GM06990 (cell line): ENCODE data around the gene CAPNS2.

Experiments used
- DNase-seq: peaks from one replicate; pipeline ENCODE4 v3.0.0-alpha.2; 2011; ENCODE audit not compliant: insufficient read length; ENCODE audit errors: extremely low read depth
- H3K27me3 ChIP-seq: replicated peaks from 2 replicates; pipeline ENCODE4 v1.6.0; 2011; ENCODE audit warnings: low read length; ENCODE audit not compliant: control insufficient read depth, insufficient read depth
- H3K36me3 ChIP-seq: 2 replicates; pipeline ENCODE4 v1.5.1; 2011; ENCODE audit warnings: low read length; ENCODE audit not compliant: control insufficient read depth, insufficient read depth
- H3K4me3 ChIP-seq: replicated peaks from 2 replicates; pipeline ENCODE4 v1.5.1; 2011; ENCODE audit warnings: low read depth, mild to moderate bottlenecking, control low read depth, low read length
- CTCF ChIP-seq: IDR thresholded peaks from 2 replicates; pipeline ENCODE4 v1.5.1; 2011; ENCODE audit warnings: low read length, control low read depth, mild to moderate bottlenecking, inconsistent platforms; ENCODE audit not compliant: insufficient read depth, poor library complexity, severe bottlenecking

Gene CAPNS2

DNA sequence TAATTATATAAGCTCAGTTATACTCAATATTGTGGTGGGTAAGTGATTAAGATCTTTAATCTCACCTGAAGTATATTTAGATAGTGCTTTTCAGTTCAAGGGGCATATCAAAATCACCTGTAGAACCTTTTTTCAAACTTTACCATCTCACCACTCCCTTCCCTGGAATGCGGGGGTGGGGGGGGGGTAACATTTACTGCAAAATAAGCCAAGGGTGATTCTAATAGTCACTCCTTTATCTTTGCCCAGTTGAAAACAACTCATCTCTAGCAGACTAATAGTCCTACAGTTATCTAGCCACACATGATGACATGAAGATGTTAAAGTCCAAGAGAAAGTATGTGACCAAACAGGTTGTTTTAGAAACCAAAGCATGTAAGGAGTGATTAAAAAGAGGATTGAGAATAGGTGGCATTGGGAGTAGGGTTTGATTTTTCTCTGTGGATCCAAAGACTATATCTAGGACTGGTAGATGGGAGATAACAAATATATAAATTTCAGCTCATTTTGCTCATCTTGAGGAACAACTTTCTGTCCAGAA lies 36.1 kb upstream of the CAPNS2 start:
- no peaks in the 10 kb centered on the region for H3K27me3 ChIP-seq
- no peak for DNase-seq
- no peak for TF ChIP-seq CTCF
- H3K4me3 ChIP-seq = no peak overlapping the region
- H3K36me3 ChIP-seq = no peaks in the 10 kb centered on the region

DNA sequence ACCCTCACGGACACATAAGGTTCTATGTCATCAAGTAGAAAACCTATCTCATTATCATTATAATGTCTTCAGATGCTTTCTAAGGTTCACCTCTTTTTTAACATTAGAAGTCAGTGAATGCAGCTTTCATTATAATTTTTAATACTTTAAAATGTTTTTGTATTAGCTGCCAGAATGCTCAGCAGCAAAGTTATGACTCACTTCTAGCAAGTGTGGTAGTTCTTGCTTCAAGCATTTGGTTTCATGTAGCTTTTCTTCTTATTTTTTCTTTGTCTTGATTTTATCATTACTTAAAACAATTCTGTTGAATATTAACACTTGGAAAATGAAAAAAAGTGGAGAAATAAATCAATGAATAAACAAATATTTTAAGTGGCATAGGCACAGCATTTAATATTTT lies 34.3 kb upstream of the CAPNS2 start:
- H3K4me3 ChIP-seq = no peak overlapping the region
- no peaks in the 10 kb centered on the region for H3K36me3 ChIP-seq
- no peak for DNase-seq
- no peak for TF ChIP-seq CTCF
- H3K27me3 ChIP-seq = no peaks in the 10 kb centered on the region

GRCh38 chr16:55534756-55535155 lies 31.7 kb upstream of the CAPNS2 start:
- Histone ChIP-seq H3K4me3 (no peak overlapping the region), H3K27me3 (no peaks in the 10 kb centered on the region), H3K36me3 (no peaks in the 10 kb centered on the region)
- no peak for DNase-seq
- no peak for TF ChIP-seq CTCF

- H3K4me3 ChIP-seq = no peak overlapping the region
- no peaks in the 10 kb centered on the region for H3K36me3 ChIP-seq
- H3K27me3 ChIP-seq = no peaks in the 10 kb centered on the region
- no peak for TF ChIP-seq CTCF
- DNase-seq = no peak
Measured at GRCh38 chr16:55539049-55539448, 27.4 kb upstream of the CAPNS2 start.

DNA sequence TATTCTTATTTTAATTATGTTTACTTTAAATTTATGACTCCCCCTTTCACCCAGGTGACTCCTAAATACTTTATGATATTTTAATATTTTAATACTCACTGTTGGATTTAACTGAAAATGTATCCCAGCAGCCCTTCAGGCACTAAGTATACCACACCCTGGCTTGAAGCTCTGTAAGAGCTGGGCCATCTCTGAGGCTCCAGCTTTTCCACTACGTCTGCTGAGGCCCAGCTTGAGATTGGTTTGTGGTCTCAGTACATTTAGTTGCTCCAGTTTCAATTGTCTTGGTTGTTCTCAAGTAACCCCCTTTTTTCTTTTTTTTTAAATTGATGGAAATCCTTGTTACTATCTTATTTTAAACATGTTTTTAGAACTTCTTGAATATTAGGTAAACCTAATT lies 27.0 kb upstream of the CAPNS2 start:
- Histone ChIP-seq H3K36me3 (no peaks in the 10 kb centered on the region), H3K27me3 (no peaks in the 10 kb centered on the region), H3K4me3 (no peak overlapping the region)
- no peak for TF ChIP-seq CTCF
- DNase-seq = no peak

- H3K27me3 ChIP-seq = no peaks in the 10 kb centered on the region
- H3K4me3 ChIP-seq = no peak overlapping the region
- no peaks in the 10 kb centered on the region for H3K36me3 ChIP-seq
- DNase-seq = no peak
- TF ChIP-seq CTCF = no peak
Measured at GRCh38 chr16:55540221-55540620, 26.3 kb upstream of the CAPNS2 start.
